ENCODE results near the gene ABHD4. TPM values are rescaled to one million over a fixed set of nuclear protein-coding genes. Genes with fewer than 3 reads are reported as not detected.
"Not testable (repeated sequence)": the region's sequence is repeated elsewhere in the genome, so short reads cannot be mapped to it uniquely, and the experiment has no call there.

ABHD4 gene
- total and polyA plus RNA-seq, 4 donors, result 20.3 to 47.4 (median 43.2) TPM

DNA sequence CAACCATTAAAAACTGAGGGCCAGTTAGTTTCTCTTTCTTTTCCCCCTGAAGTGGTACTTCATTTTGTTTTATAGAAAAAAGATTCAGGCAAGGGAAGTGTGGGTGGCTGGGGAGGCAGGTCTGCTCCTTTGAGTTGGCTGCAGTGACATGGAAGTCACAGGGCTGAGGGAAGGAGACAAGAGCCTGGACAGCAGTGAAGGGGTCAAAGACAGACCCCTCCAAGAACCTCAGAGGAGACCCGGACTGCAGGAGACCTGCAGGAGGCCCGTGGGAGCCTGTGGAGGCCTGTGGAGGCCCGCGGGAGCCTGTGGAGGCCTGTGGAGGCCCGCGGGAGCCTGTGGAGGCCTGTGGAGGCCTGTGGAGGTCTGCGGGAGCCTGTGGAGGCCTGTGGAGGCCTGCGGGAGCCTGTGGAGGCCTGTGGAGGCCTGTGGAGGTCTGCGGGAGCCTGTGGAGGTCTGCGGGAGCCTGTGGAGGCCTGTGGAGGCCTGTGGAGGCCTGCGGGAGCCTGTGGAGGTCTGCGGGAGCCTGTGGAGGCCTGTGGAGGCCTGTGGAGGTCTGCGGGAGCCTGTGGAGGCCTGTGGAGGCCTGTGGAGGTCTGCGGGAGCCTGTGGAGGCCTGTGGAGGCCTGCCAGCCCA lies 44.1 kb upstream of the ABHD4 start:
- H3K36me3 ChIP-seq (ENCODE audit: control insufficient read depth in 1 of 2, insufficient read depth in 2 of 2, low read length in 1 of 2); H3K4me3 ChIP-seq (ENCODE audit: low read length in 2 of 2); H3K9me3 ChIP-seq (ENCODE audit: control insufficient read depth, low read length); H3K27ac ChIP-seq (ENCODE audit: low read depth in 1 of 2, low read length in 2 of 2); DNase-seq; H3K27me3 ChIP-seq (ENCODE audit: control insufficient read depth in 1 of 2, insufficient read depth in 2 of 2, low read length in 1 of 2); H3K4me1 ChIP-seq (ENCODE audit: control insufficient read depth in 1 of 2, insufficient read depth in 2 of 2, low read length in 2 of 2); ATAC-seq (ENCODE audit: low FRiP score): not testable (repeated sequence)
- 85 to 88% methylated on average over 8 to 13 of the region's 14 CpGs for WGBS, 2 donors
- intact Hi-C loops (cut with DNase I), result loop anchor here (5.0 to 10.0 kb wide), 3 partner anchors 162 to 501 kb away; partner anchors contain the start of genes AJUBA (in 1 of the 2) and CDH24 (in 1 of the 2)

DNA sequence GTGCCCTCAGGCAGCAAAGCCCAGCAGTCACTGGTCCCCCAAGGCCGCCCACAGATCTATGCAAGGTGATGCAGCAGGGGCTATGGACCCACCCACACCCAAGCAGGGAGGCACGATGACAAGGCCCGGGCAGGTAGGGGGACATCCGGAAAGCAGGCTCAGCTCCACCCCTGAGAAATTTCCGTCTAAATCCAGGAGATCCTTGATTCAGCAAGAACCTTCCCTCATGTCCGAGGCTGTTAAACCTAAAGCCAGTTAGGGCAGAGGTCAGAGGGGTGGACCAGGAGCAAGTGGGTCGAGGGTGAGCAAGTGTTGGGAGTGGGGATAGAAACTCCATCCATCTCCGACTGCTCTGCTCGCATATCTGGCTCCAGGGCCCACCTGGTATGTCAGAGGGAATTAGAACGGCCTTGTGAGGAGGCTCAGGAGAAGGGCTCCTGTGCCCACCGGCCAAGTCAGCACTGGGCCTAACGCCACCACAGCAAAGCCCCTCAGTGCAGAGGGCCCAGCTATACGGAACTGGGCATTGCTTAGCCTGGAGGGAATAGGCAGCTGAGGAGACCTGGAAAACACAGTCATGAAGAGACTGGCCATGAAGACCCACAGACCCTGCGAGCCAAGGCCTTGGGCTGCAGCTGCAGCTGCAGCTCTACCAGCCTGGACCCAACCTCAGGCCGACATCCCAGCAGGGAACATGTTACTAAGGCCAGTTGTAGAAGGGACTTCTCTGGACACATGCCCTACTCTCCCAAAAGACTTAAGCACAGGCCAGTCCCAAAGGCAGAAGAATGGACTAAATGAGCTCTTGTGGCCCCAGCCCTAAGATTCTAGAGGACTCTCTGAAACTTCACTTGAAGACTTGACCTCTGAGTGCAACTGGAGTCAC lies 43.4 kb upstream of the ABHD4 start:
- no peaks in the 10 kb centered on the region for H3K36me3 ChIP-seq (ENCODE audit: control insufficient read depth in 1 of 2, insufficient read depth in 2 of 2, low read length in 1 of 2)
- H3K27ac ChIP-seq (ENCODE audit: low read depth in 1 of 2, low read length in 2 of 2), result no peak overlapping the region
- no peaks in the 10 kb centered on the region for H3K4me1 ChIP-seq (ENCODE audit: control insufficient read depth in 1 of 2, insufficient read depth in 2 of 2, low read length in 2 of 2)
- no peak for DNase-seq
- H3K9me3 ChIP-seq (ENCODE audit: control insufficient read depth, low read length), result no peaks in the 10 kb centered on the region
- intact Hi-C loops (cut with DNase I), result loop anchor here (5.0 to 10.0 kb wide), 7 partner anchors 162 to 500 kb away; partner anchors contain the start of genes AJUBA (in 2 of the 2) and CDH24 (in 1 of the 2)
- 87 to 92% methylated on average over 15 of the region's 15 CpGs for WGBS, 2 donors
- no peak overlapping the region for H3K4me3 ChIP-seq (ENCODE audit: low read length in 2 of 2)
- no peak for ATAC-seq (ENCODE audit: low FRiP score)
- no peaks in the 10 kb centered on the region for H3K27me3 ChIP-seq (ENCODE audit: control insufficient read depth in 1 of 2, insufficient read depth in 2 of 2, low read length in 1 of 2)

DNA sequence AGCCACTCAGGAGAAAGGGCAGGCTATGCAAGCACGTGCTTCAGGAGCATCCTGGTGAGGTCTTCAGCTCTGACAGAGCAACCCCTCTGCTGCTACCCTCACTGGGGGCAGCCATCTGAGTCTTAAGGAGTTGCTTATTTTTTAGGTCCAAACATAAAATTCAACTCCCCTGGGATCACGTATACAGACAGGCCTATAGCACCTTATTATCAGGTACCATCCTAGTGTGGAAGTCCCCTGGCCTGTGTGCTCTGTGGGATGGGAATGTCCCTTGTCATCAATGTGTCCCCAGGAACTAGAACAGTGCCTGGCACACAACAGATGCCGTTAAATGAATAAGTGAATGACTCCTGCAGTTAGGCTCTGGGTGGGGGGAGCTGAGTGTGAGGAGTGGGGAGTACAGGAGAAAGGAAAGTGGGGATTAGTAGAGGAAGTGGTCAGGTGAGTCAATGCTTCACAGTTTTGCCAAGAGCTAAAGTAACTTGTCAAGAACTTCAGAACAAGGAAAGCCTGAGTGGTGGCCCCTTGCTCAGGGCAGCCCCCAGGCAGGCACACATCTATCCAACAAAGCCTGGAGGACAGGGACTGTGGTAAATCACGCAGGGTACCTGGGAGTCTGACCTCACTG lies 42.6 kb upstream of the ABHD4 start:
- H3K27ac ChIP-seq (ENCODE audit: low read depth in 1 of 2, low read length in 2 of 2), result no peak overlapping the region
- intact Hi-C loops (cut with DNase I), result loop anchor here (5.0 to 10.0 kb wide), 6 partner anchors 168 to 499 kb away; partner anchors contain the start of genes AJUBA (in 2 of the 2) and CDH24 (in 1 of the 2)
- H3K4me1 ChIP-seq (ENCODE audit: control insufficient read depth in 1 of 2, insufficient read depth in 2 of 2, low read length in 2 of 2), result no peaks in the 10 kb centered on the region
- DNase-seq (no peak), ATAC-seq (ENCODE audit: low FRiP score) (no peak)
- H3K4me3 ChIP-seq (ENCODE audit: low read length in 2 of 2), result no peak overlapping the region
- WGBS, 2 donors, result 91% methylated on average over 4 of the region's 4 CpGs
- no peaks in the 10 kb centered on the region for H3K27me3 ChIP-seq (ENCODE audit: control insufficient read depth in 1 of 2, insufficient read depth in 2 of 2, low read length in 1 of 2)
- no peaks in the 10 kb centered on the region for H3K9me3 ChIP-seq (ENCODE audit: control insufficient read depth, low read length)
- no peaks in the 10 kb centered on the region for H3K36me3 ChIP-seq (ENCODE audit: control insufficient read depth in 1 of 2, insufficient read depth in 2 of 2, low read length in 1 of 2)

DNA sequence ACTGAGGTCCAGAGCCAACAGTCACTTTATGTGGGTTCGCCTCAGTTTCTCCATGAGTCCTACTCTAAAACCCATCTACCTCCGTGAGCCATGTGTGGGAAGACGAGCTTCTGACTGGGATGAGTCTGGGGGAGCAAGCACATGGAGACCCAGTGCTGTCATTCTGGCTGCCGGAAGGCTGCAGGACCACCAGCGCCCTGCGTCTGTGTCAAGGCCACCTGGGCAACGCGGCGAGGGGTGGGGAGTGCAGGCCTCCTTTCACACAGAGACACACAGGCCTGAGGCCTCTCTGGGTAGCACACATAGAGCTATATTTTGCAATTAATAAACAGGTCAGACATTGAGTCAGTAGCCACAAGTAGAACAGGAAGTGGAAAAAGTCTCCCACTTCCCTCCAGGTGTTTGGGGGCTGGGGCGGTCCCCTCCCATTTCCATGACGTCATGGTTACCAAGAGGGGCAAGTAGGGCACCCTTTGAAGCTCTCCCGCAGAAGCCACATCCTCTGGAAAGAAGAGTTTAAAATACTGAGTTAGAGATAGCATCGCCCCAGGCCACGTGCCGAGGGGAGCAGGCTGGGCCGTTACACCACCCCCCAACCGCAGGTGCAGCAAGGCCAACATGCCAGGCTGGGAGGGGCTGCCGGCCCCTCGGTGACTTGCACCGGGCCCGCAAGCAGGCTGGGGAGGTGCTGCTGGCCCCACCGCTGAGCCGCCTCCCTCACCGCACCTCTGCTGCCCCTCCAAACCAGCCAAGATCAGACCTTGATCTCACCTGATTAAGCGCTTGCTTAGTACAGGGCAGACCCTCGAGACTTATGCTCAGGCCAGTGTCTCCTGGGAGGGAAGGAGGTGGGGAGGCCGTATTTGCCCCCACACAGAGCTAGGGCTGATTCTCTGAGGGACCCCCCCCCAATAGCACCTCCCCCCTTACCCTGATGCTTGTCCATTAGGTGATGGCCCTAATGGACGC lies 41.8 kb upstream of the ABHD4 start:
- H3K36me3 ChIP-seq (ENCODE audit: control insufficient read depth in 1 of 2, insufficient read depth in 2 of 2, low read length in 1 of 2), result no peaks in the 10 kb centered on the region
- no peak overlapping the region for H3K4me3 ChIP-seq (ENCODE audit: low read length in 2 of 2)
- DNase-seq (peak in 1 of 2 donors; percentile 79), ATAC-seq (ENCODE audit: low FRiP score) (peak; percentile 21)
- no peak overlapping the region for H3K27ac ChIP-seq (ENCODE audit: low read depth in 1 of 2, low read length in 2 of 2)
- H3K9me3 ChIP-seq (ENCODE audit: control insufficient read depth, low read length), result no peaks in the 10 kb centered on the region
- H3K27me3 ChIP-seq (ENCODE audit: control insufficient read depth in 1 of 2, insufficient read depth in 2 of 2, low read length in 1 of 2), result no peaks in the 10 kb centered on the region
- no peaks in the 10 kb centered on the region for H3K4me1 ChIP-seq (ENCODE audit: control insufficient read depth in 1 of 2, insufficient read depth in 2 of 2, low read length in 2 of 2)
- intact Hi-C loops (cut with DNase I), result loop anchor here (5.0 to 10.0 kb wide), 6 partner anchors 169 to 498 kb away; partner anchors contain the start of genes AJUBA (in 2 of the 2) and CDH24 (in 1 of the 2)
- 65 to 68% methylated on average over 28 of the region's 28 CpGs for WGBS, 2 donors

DNA sequence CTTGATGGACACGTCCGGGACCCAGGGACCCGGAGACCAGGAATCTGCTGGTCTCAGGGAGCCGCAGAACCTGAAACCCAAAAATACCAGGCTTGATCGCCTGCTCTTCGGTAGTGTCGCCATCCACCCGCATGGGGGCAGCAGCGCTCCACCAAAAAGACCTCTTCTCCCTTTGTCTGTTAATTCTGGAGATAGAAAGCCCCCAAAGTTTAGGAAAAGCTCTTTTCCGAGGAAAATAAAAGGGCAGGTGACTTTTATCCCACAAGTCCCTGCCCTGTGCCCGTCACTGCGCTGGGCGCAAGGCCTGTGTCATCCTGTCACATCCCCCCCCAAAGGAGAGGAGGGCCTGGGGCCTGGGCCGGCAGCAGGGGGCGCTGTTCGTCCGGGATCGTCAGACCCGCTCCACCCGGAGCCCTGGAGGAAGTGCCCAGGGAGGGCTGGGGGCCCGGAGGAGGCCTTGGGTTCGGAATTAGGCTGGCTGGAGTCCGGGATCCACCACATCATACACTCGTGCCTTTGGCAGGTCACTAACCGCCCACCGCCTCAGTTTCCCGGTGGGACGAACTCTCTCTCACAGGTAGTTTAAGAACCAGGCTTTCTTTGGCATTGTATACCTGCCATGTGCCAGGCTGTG lies 41.0 kb upstream of the ABHD4 start:
- ATAC-seq (ENCODE audit: low FRiP score), result peak; percentile 92
- Histone ChIP-seq H3K36me3 (ENCODE audit: control insufficient read depth in 1 of 2, insufficient read depth in 2 of 2, low read length in 1 of 2) (no peaks in the 10 kb centered on the region), H3K27ac (ENCODE audit: low read depth in 1 of 2, low read length in 2 of 2) (no peak overlapping the region), H3K27me3 (ENCODE audit: control insufficient read depth in 1 of 2, insufficient read depth in 2 of 2, low read length in 1 of 2) (no peaks in the 10 kb centered on the region), H3K9me3 (ENCODE audit: control insufficient read depth, low read length) (no peaks in the 10 kb centered on the region), H3K4me1 (ENCODE audit: control insufficient read depth in 1 of 2, insufficient read depth in 2 of 2, low read length in 2 of 2) (no peaks in the 10 kb centered on the region), H3K4me3 (ENCODE audit: low read length in 2 of 2) (no peak overlapping the region)
- peak; percentile 92 to 98 for DNase-seq
- WGBS, 2 donors, result 2 to 3% methylated on average over 28 of the region's 28 CpGs
- intact Hi-C loops (cut with DNase I), result loop anchor here (5.0 to 10.0 kb wide), 6 partner anchors 170 to 498 kb away; partner anchors contain the start of genes AJUBA (in 2 of the 2) and CDH24 (in 1 of the 2)

DNA sequence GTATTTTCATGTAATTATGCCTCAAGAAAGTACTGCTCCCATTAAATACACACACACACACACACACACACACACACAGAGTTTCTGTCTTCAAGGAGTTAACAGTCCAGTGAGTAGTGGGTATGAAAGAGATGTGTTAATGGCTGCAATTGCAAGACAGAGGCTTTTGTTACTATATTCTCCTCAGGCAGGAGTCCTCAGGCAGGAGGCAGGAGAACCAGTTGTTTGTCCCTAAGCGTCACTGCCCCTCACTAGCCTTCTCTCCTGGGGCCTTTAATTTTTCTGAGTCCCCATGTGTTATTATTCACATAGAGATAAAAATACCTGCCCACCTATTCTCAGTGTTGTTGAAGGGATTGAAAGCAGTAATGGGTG lies 40.3 kb upstream of the ABHD4 start:
- no peak for DNase-seq
- no peak overlapping the region for H3K27ac ChIP-seq (ENCODE audit: low read depth in 1 of 2, low read length in 2 of 2)
- no peaks in the 10 kb centered on the region for H3K9me3 ChIP-seq (ENCODE audit: control insufficient read depth, low read length)
- WGBS, 2 donors, result 77 to 91% methylated on average over 1 of the region's 1 CpG
- no peaks in the 10 kb centered on the region for H3K27me3 ChIP-seq (ENCODE audit: control insufficient read depth in 1 of 2, insufficient read depth in 2 of 2, low read length in 1 of 2)
- no peaks in the 10 kb centered on the region for H3K4me1 ChIP-seq (ENCODE audit: control insufficient read depth in 1 of 2, insufficient read depth in 2 of 2, low read length in 2 of 2)
- H3K36me3 ChIP-seq (ENCODE audit: control insufficient read depth in 1 of 2, insufficient read depth in 2 of 2, low read length in 1 of 2), result no peaks in the 10 kb centered on the region
- no peak overlapping the region for H3K4me3 ChIP-seq (ENCODE audit: low read length in 2 of 2)
- intact Hi-C loops (cut with DNase I), result loop anchor here (2.0 to 10.0 kb wide), 7 partner anchors 171 to 497 kb away; partner anchors contain the start of genes AJUBA (in 2 of the 2) and CDH24 (in 1 of the 2)
- ATAC-seq (ENCODE audit: low FRiP score), result no peak

DNA sequence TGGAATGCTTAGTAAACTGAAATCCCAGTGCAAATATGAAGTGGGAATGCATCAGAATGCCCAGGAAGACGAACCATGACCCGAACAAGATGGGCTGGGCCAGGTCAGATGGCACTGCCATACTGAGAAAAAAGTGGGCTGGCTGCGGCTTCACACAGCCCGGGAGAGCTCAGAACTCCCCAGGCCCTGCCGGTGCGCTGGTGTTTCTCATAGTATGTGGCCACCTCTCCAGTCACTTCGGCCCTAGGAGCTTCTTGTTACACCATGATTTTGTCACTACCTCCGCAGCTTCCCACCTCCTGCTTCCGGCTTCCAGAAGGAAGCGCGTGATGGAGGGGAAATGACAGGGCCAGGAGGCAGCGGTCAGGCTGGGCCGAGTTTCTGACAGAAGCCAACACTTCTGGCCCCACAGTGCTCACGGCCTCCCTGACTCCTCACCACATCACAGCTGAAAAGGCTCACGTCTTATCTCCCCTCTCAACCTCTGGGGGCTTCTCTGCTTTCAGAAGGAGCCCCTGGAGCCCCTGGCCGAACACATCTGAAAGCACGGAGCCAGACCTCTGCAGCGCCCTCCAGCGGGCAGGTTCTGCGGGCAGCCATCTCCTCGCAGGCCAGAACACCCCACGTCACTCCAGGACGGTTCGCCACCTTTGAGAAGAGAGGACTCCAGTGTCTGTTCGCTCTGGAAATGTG lies 39.7 kb upstream of the ABHD4 start:
- no peaks in the 10 kb centered on the region for H3K36me3 ChIP-seq (ENCODE audit: control insufficient read depth in 1 of 2, insufficient read depth in 2 of 2, low read length in 1 of 2)
- H3K4me3 ChIP-seq (ENCODE audit: low read length in 2 of 2), result no peak overlapping the region
- no peak for DNase-seq
- ATAC-seq (ENCODE audit: low FRiP score), result no peak
- WGBS, 2 donors, result 83 to 84% methylated on average over 25 of the region's 25 CpGs
- no peak overlapping the region for H3K27ac ChIP-seq (ENCODE audit: low read depth in 1 of 2, low read length in 2 of 2)
- H3K9me3 ChIP-seq (ENCODE audit: control insufficient read depth, low read length), result no peaks in the 10 kb centered on the region
- no peaks in the 10 kb centered on the region for H3K4me1 ChIP-seq (ENCODE audit: control insufficient read depth in 1 of 2, insufficient read depth in 2 of 2, low read length in 2 of 2)
- intact Hi-C loops (cut with DNase I), result loop anchor here (2.0 to 10.0 kb wide), 7 partner anchors 171 to 496 kb away; partner anchors contain the start of genes AJUBA (in 2 of the 2) and CDH24 (in 1 of the 2)
- no peaks in the 10 kb centered on the region for H3K27me3 ChIP-seq (ENCODE audit: control insufficient read depth in 1 of 2, insufficient read depth in 2 of 2, low read length in 1 of 2)
